ENCODE data around the gene TMPRSS2.

- TF ChIP-seq CTCF (IDR thresholded peaks at IDR 0.05) (no peak), POLR2AphosphoS5 (IDR thresholded peaks at IDR 0.05) (no peak), EP300 (IDR thresholded peaks at IDR 0.05) (no peak), POLR2A (IDR thresholded peaks at IDR 0.05) (no peak)
Observed at GRCh38 chr21:41530366-41530765, 22.4 kb upstream of the TMPRSS2 start.

Data from gastroesophageal sphincter (tissue), 3 donors.